T-helper 1 cell (primary cell): ENCODE results near the gene LNX1.

Source experiments
- DNase-seq, 5 donors: peaks; one replicate each; pipeline ENCODE4 v3.0.0-alpha.2; 2012 to 2020
- total RNA-seq, 4 donors: gene quantifications; one replicate each; lab custom pipeline; 2026; lab: John Stamatoyannopoulos, UW

Gene LNX1
- 0 to 0.27 (median 0.04) reads per million in 4 donors for total RNA-seq

GRCh38 chr4:53591372-53591892 lies at the start of gene LNX1:
Gene LNX1 (minus strand): TSS chr4:53591486. CDS start chr4:53574002, 17,484 bp downstream.
- no peak for DNase-seq

- DNase-seq: no peak
Measured at GRCh38 chr4:53640576-53641453, 49.5 kb upstream of the LNX1 start.

- no peak for DNase-seq
Measured at GRCh38 chr4:53638919-53639318, 47.6 kb upstream of the LNX1 start.

GRCh38 chr4:53637348-53637747 lies 46.1 kb upstream of the LNX1 start:
- no peak for DNase-seq

GRCh38 chr4:53635697-53636483 lies 44.6 kb upstream of the LNX1 start:
- DNase-seq: no peak

GRCh38 chr4:53633608-53634007 lies 42.3 kb upstream of the LNX1 start:
- no peak for DNase-seq

- no peak for DNase-seq
Measured at GRCh38 chr4:53629296-53629695, 38.0 kb upstream of the LNX1 start.

- DNase-seq: no peak
Measured at GRCh38 chr4:53626491-53626890, 35.2 kb upstream of the LNX1 start.

GRCh38 chr4:53625888-53626287 lies 34.6 kb upstream of the LNX1 start:
- DNase-seq: no peak

GRCh38 chr4:53622739-53623151 lies 31.5 kb upstream of the LNX1 start:
- DNase-seq: no peak

GRCh38 chr4:53620956-53621355 lies 29.7 kb upstream of the LNX1 start:
- DNase-seq: no peak

GRCh38 chr4:53619431-53619830 lies 28.1 kb upstream of the LNX1 start:
- no peak for DNase-seq

GRCh38 chr4:53618321-53618720 lies 27.0 kb upstream of the LNX1 start:
- no peak for DNase-seq

- no peak for DNase-seq
Measured at GRCh38 chr4:53617101-53617680, 25.9 kb upstream of the LNX1 start.

- no peak for DNase-seq
Measured at GRCh38 chr4:53616219-53616618, 24.9 kb upstream of the LNX1 start.

GRCh38 chr4:53614591-53614990 lies 23.3 kb upstream of the LNX1 start:
- no peak for DNase-seq

- no peak for DNase-seq
Measured at GRCh38 chr4:53613428-53613827, 22.1 kb upstream of the LNX1 start.

GRCh38 chr4:53608649-53609048 lies 17.4 kb upstream of the LNX1 start:
- DNase-seq: no peak

- no peak for DNase-seq
Measured at GRCh38 chr4:53608242-53608641, 17.0 kb upstream of the LNX1 start.

GRCh38 chr4:53605783-53606182 lies 14.5 kb upstream of the LNX1 start:
- no peak for DNase-seq

GRCh38 chr4:53602390-53602789 lies 11.1 kb upstream of the LNX1 start:
- no peak for DNase-seq

GRCh38 chr4:53601251-53601764 lies 10.0 kb upstream of the LNX1 start:
- no peak for DNase-seq

- DNase-seq: no peak
Measured at GRCh38 chr4:53599632-53600031, 8.3 kb upstream of the LNX1 start.
